CD4-positive, alpha-beta T cell treated with Interleukin-6 at 100 ng/mL for 8 hours (primary cell): ENCODE measurements around the gene MFSD2B.
"Not testable (repeated sequence)": the region's sequence is repeated elsewhere in the genome, so short reads cannot be mapped to it uniquely, and the experiment has no call there.

Experiments used
- DNase-seq: peaks from one replicate; pipeline ENCODE4 v3.0.0-alpha.2; 2020; ENCODE audit warnings: mixed read lengths, low spot score

Gene MFSD2B

GRCh38 chr2:24019729-24020128, 9.8 kb downstream of the MFSD2B start:
- no peak for DNase-seq

- no peak for DNase-seq
Measured at GRCh38 chr2:24020244-24020643, 10.4 kb downstream of the MFSD2B start.

GRCh38 chr2:24021122-24021998, 11.5 kb downstream of the MFSD2B start:
- no peak for DNase-seq

- no peak for DNase-seq
Measured at GRCh38 chr2:24022324-24022974, 12.6 kb downstream of the MFSD2B start.

DNA sequence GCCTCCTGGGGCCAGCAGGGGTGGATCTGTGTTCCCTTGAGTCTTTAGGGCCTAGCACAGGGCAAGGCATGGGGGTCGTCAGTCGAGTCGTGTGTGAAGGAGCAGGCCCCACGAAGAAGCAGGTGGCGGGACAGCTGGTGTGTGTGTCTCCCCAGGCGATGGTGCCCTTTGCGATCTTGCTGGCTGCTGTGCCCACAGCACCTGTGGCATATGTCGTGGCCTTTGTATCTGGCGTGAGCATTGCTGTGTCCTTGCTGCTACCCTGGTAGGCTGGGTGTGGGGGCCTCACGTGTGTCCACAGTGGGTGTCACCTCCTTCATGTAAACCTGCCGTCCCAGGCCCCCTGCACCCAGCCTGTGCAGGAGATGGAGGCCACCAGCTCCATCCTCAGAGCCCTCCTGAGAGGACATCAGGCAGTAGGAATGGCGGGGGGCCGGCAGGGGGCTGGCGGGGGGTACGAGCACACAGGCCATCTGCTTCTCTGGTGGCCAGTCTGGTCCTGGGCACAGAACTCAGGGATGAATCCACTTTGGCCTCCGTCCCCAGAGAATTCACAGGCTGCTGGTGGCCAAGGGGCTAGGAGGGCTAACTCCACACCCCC, 13.2 kb downstream of the MFSD2B start:
- DNase-seq: no peak

- DNase-seq: no peak
Measured at GRCh38 chr2:24024018-24024417, 14.1 kb downstream of the MFSD2B start.

GRCh38 chr2:24024996-24025663, 15.2 kb downstream of the MFSD2B start:
- no peak for DNase-seq

GRCh38 chr2:24026233-24026632, 16.3 kb downstream of the MFSD2B start:
- no peak for DNase-seq

- DNase-seq: no peak
Measured at GRCh38 chr2:24038786-24039499, 29.1 kb downstream of the MFSD2B start.

DNA sequence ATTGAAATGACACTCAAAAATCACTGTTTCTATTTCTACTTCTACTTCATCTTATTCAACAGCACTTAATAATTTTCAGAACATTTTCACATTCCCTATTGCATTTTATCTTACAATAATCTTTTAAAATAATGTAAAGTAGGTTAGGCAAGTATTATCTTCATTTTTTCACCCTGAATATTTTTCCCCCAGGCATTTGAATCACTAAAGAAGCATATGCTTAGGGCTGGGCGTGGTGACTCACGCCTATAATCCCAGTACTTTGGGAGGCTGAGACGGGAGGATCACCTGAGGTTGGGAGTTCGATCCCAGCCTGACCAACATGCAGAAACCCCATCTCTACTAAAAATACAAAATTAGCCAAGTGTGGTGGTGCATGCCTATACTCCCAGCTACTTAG, 30.6 kb downstream of the MFSD2B start:
- no peak for DNase-seq

GRCh38 chr2:24043133-24043532, 33.2 kb downstream of the MFSD2B start:
- not testable (repeated sequence) for DNase-seq

DNA sequence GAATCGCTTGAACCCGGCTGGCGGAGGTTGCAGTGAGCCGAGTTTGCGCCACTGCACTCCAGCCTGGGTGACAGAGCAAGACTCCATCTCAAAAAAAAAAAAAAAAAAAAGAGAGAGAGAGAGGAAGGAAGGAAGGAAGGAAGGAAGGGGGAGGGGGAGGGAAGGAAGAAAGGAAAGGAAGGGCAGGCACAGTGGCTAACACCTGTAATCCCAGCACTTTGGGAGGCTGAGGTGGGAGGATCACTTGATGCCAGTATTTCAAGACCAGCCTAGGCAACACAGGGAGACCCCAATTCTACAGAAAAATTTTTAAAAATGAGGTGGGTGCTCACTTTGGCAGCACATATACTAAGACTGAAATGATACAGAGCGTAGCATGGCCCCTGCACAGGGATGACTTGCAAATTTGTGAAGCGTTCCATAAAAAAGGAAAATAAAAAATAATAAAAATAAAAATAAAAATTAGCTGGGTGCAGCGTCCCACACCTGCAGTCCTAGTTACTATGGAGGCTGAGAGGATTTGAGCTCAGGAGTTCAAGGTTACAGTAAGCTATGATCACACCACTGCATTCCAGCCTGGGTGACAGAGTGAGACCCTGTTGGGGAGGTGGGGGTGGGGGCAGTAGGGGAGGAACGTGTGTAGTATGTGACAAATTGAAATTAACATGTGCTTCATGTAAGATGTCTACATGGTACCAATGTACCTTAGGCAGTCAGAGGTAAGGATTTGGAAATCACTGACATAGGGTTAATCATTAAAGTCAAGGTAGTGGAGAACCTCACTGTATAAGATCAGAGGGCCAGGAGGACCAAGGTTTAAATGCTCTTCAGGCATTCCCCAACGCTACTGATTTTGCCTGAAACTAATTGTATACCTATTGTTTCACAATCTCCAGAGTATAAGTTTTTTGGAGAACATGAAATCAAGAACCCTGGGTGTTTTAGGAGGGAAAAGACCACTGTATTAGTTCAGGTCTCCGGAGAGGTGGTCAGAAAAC, 35.9 kb downstream of the MFSD2B start:
- DNase-seq: no peak

- DNase-seq: no peak
Measured at GRCh38 chr2:24046599-24046929, 36.7 kb downstream of the MFSD2B start.

DNA sequence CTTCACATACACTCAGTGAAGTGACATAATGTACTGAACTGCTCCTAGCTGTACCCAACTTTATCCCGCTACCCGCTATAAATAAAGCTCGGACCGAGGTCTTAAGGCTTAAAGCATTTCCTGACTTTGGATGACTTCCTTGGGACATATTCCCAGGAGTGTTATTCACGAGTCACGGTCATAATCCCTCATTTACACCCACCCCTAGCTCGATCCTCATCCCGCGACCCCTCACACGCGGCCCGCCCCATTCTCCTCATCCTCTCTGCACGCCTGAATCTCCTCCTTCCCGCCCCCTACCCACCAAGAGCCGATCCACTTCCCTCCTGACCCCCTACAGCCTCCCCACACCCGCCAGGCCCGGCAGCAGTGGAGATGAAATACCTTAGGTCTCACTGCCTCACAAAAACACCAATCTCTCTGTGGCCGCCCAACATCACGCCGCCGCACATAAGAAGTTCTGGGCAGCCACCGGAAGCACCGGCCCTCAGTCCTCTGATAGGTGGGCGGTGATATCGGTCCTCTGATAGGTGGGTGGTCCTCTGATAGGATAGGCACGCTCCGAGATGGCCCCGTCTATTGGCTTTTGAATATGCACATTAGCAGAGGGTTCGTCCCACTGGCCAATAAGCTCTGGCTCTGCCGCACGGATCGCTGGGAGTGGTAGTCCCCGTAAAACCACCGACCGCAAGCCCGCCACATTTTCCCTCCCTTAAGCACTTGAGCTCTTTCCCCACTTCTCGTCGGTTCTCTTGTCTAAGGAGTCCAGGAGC, 37.2 kb downstream of the MFSD2B start, which contains the start of gene WDCP:
TSS of gene WDCP (minus strand) at position 462 of the 773 bp plus-strand sequence. CDS start 7,897 bp downstream, outside the sequence.
- peak; percentile 94 for DNase-seq

- DNase-seq: no peak
Measured at GRCh38 chr2:24047703-24048033, 37.8 kb downstream of the MFSD2B start.

DNA sequence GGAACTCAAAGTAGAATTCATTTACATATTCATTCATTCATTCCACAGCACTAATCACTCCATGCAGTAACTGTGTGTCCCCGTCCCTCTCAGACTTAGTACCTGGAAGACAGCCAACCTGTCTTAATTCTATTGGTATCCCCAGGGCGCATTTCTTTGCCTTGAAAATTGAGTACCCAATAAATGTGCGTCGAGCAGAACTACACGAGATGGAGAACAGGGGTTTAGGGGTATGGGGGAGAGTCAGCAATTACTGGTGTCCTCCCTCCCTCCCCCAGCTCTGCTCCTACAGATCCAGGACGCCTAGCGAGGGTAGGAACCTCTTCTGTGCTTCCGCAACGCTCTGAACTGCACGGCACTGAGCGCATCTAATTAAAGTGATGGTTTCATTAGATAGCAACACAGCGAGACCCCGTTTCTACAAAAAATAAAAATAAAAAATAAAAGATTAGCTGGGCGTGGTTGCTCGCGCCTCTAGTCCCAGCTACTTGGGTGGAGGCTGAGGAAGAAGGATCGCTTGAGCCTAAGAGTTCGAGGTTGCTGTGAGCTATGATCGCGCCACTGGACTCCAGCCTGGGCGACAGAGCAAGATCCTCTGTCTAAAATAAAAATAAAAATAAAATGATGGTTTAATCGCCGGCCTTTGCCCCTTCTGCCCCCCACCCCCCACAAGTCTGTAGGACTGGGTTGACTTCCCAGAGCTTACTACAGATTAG, 39.0 kb downstream of the MFSD2B start:
- DNase-seq: no peak

DNA sequence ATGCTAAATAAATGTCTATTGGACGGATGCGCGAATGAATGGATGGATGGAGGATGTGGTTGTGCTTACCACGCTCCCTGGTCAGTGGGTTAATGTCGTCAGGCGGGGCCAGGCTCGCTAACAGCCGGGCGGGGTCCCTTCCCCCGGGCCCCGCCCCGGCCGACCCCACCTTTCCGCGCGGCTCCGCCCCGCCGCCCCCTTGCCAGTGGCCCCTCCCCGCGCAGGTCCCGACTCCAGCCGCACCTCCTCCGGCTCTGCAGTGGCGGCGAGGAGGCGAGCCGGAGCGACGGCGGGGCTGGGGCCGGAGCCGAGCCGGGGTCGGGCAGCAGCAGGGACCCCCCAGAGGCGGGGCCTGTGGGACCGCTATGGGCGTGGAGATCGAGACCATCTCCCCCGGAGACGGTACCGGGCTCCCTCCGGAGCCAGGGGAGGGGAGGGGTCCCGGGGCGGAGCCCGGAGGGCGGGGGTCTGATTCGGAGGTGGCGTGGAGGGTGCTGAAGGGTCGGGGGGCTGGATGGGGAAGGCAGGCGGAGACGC, 39.7 kb downstream of the MFSD2B start, which contains the start of gene FKBP1B:
TSS of gene FKBP1B (plus strand) at position 257 of the 537 bp plus-strand sequence. CDS start at position 366, 109 bp downstream.
- peak; percentile 35 for DNase-seq

- no peak for DNase-seq
Measured at GRCh38 chr2:24050041-24050979, 40.4 kb downstream of the MFSD2B start.
